Chondrocyte (in vitro differentiated cells): ENCODE data around the gene KRT38. TPM values are rescaled to one million over a fixed set of nuclear protein-coding genes. Genes with fewer than 3 reads are reported as not detected.
"Not testable (repeated sequence)": the region's sequence is repeated elsewhere in the genome, so short reads cannot be mapped to it uniquely, and the experiment has no call there.

Experiments
- DNase-seq: peaks from one replicate; pipeline ENCODE4 v3.0.0; 2021; ENCODE audit warnings: mixed read lengths, low spot score
- H3K27ac Mint-ChIP-seq: one replicate; pipeline ENCODE4 v1.8.0; 2021; ENCODE audit warnings: mild to moderate bottlenecking, moderate library complexity, mixed read lengths; ENCODE audit not compliant: unreplicated experiment
- H3K27me3 Mint-ChIP-seq: 2 replicates; pipeline ENCODE4 v1.8.0; 2021; ENCODE audit warnings: low read depth, mixed read lengths
- H3K36me3 Mint-ChIP-seq: 2 replicates; pipeline ENCODE4 v1.8.0; 2021; ENCODE audit warnings: low read depth, mixed read lengths
- H3K4me1 Mint-ChIP-seq: 2 replicates; pipeline ENCODE4 v1.8.0; 2021; ENCODE audit warnings: low read depth, mild to moderate bottlenecking, mixed read lengths
- H3K4me3 Mint-ChIP-seq: one replicate; pipeline ENCODE4 v1.8.0; 2021; ENCODE audit warnings: mild to moderate bottlenecking, moderate library complexity, mixed read lengths; ENCODE audit not compliant: unreplicated experiment
- H3K9me3 Mint-ChIP-seq: 2 replicates; pipeline ENCODE4 v1.8.0; 2021; ENCODE audit warnings: low read depth, mixed read lengths
- CTCF ChIP-seq: fragments of 200-600 bp; sonication (generic); IDR thresholded peaks from 2 replicates; pipeline ENCODE4 v1.5.0; 2021; ENCODE audit warnings: antibody characterized with exemption, mild to moderate bottlenecking, moderate library complexity
- total RNA-seq: library from RNA; stranded (reverse); gene quantifications from 3 replicates; pipeline ENCODE4 v1.2.1, GENCODE V29; 2021

KRT38 gene
- total RNA-seq, 1 donor from 2014 or later, result not detected

- Mint-ChIP-seq H3K36me3 (no peaks in the 10 kb centered on the region), H3K4me1 (no peaks in the 10 kb centered on the region), H3K27ac (no peak overlapping the region), H3K27me3 (peaks cover 14% of the 10 kb centered on the region), H3K9me3 (no peaks in the 10 kb centered on the region), H3K4me3 (no peak overlapping the region)
- no peak for DNase-seq
- no peak for TF ChIP-seq CTCF
These were observed 3.5 kb downstream of the KRT38 start for GRCh38 chr17:41437254-41437653.

- H3K27me3 Mint-ChIP-seq, result peaks cover 9% of the 10 kb centered on the region
- no peaks in the 10 kb centered on the region for H3K4me1 Mint-ChIP-seq
- no peaks in the 10 kb centered on the region for H3K36me3 Mint-ChIP-seq
- H3K27ac Mint-ChIP-seq, result no peak overlapping the region
- H3K9me3 Mint-ChIP-seq, result no peaks in the 10 kb centered on the region
- H3K4me3 Mint-ChIP-seq, result no peak overlapping the region
- no peak for TF ChIP-seq CTCF
- no peak for DNase-seq
These were observed 6.4 kb downstream of the KRT38 start for GRCh38 chr17:41434415-41434814.

- no peaks in the 10 kb centered on the region for H3K36me3 Mint-ChIP-seq
- no peak for DNase-seq
- TF ChIP-seq CTCF, result no peak
- peaks cover 9% of the 10 kb centered on the region for H3K27me3 Mint-ChIP-seq
- no peaks in the 10 kb centered on the region for H3K9me3 Mint-ChIP-seq
- H3K4me1 Mint-ChIP-seq, result no peaks in the 10 kb centered on the region
- H3K4me3 Mint-ChIP-seq, result no peak overlapping the region
- H3K27ac Mint-ChIP-seq, result no peak overlapping the region
These were observed 6.8 kb downstream of the KRT38 start for GRCh38 chr17:41434005-41434404.

- H3K4me3 Mint-ChIP-seq, result no peak overlapping the region
These were observed 7.2 kb downstream of the KRT38 start for GRCh38 chr17:41433586-41433985.

GRCh38 chr17:41430376-41430775 is 10.4 kb downstream of the KRT38 start:
- H3K36me3 Mint-ChIP-seq, H3K4me1 Mint-ChIP-seq, DNase-seq, H3K27ac Mint-ChIP-seq, H3K4me3 Mint-ChIP-seq, H3K27me3 Mint-ChIP-seq, H3K9me3 Mint-ChIP-seq: not testable (repeated sequence)

More at GRCh38 chr17:41433586-41433985, 7.2 kb downstream of the KRT38 start:
- Mint-ChIP-seq H3K36me3 (no peaks in the 10 kb centered on the region), H3K4me1 (no peaks in the 10 kb centered on the region), H3K27me3 (peaks cover 9% of the 10 kb centered on the region), H3K9me3 (no peaks in the 10 kb centered on the region), H3K27ac (no peak overlapping the region)
- TF ChIP-seq CTCF, result no peak
- no peak for DNase-seq

- no peak for DNase-seq
- peaks cover 4% of the 10 kb centered on the region for H3K27me3 Mint-ChIP-seq
- no peak for TF ChIP-seq CTCF
- H3K9me3 Mint-ChIP-seq, result no peaks in the 10 kb centered on the region
- H3K4me1 Mint-ChIP-seq, result no peaks in the 10 kb centered on the region
- H3K27ac Mint-ChIP-seq, result no peak overlapping the region
- H3K36me3 Mint-ChIP-seq, result no peaks in the 10 kb centered on the region
- no peak overlapping the region for H3K4me3 Mint-ChIP-seq
These were observed 11.1 kb downstream of the KRT38 start for GRCh38 chr17:41429667-41430066.
